ENCODE data around the gene ULK3.
A peak's percentile ranks its signal among the peaks of the same experiment; 100 is the strongest.

The ULK3 gene

GRCh38 chr15:74817370-74817737 lies 25.6 kb downstream of the ULK3 start:
- peak; percentile 10 for TF ChIP-seq CTCF (IDR thresholded peaks at IDR 0.05; ENCODE audit: low read depth, low read length, missing control alignments)
- DNase-seq (ENCODE audit: extremely low read depth, low read depth), result peak; percentile 6
- no peak overlapping the region for H3K4me3 ChIP-seq (replicated peaks; ENCODE audit: low read depth, low read length)

GRCh38 chr15:74816624-74817369 lies 26.2 kb downstream of the ULK3 start:
- DNase-seq (ENCODE audit: extremely low read depth, low read depth), result no peak
- TF ChIP-seq CTCF (IDR thresholded peaks at IDR 0.05; ENCODE audit: low read depth, low read length, missing control alignments), result no peak
- H3K4me3 ChIP-seq (replicated peaks; ENCODE audit: low read depth, low read length), result no peak overlapping the region

- no peak for TF ChIP-seq CTCF (IDR thresholded peaks at IDR 0.05; ENCODE audit: low read depth, low read length, missing control alignments)
- DNase-seq (ENCODE audit: extremely low read depth, low read depth), result no peak
- no peak overlapping the region for H3K4me3 ChIP-seq (replicated peaks; ENCODE audit: low read depth, low read length)
Measured at GRCh38 chr15:74815961-74816360, 27.0 kb downstream of the ULK3 start.

- TF ChIP-seq CTCF (IDR thresholded peaks at IDR 0.05; ENCODE audit: low read depth, low read length, missing control alignments), result no peak
- DNase-seq (ENCODE audit: extremely low read depth, low read depth), result no peak
- H3K4me3 ChIP-seq (replicated peaks; ENCODE audit: low read depth, low read length), result no peak overlapping the region
Measured at GRCh38 chr15:74815121-74815934, 27.6 kb downstream of the ULK3 start.

- no peak for TF ChIP-seq CTCF (IDR thresholded peaks at IDR 0.05; ENCODE audit: low read depth, low read length, missing control alignments)
- no peak for DNase-seq (ENCODE audit: extremely low read depth, low read depth)
- no peak within 1 kb of the TSS for H3K4me3 ChIP-seq (replicated peaks; ENCODE audit: low read depth, low read length)
Measured at GRCh38 chr15:74812533-74812932, 30.4 kb downstream of the ULK3 start, which contains the start of gene LMAN1L. TSS of gene LMAN1L (plus strand) at chr15:74812835. CDS start at chr15:74812855, 20 bp downstream.

- no peak for DNase-seq (ENCODE audit: extremely low read depth, low read depth)
- no peak for TF ChIP-seq CTCF (IDR thresholded peaks at IDR 0.05; ENCODE audit: low read depth, low read length, missing control alignments)
- no peak overlapping the region for H3K4me3 ChIP-seq (replicated peaks; ENCODE audit: low read depth, low read length)
Measured at GRCh38 chr15:74809956-74810355, 33.0 kb downstream of the ULK3 start.
